Fibroblast of the aortic adventitia (primary cell): ENCODE data around the gene PHF21B. TPM values are rescaled to one million over a fixed set of nuclear protein-coding genes. Genes with fewer than 3 reads are reported as not detected.

Experiments
- DNase-seq: peaks from one replicate; pipeline ENCODE4 v3.0.0-alpha.2; 2010; ENCODE audit warnings: low read depth
- H3K4me3 ChIP-seq: 2 replicates; pipeline ENCODE4 v1.5.1; 2011; ENCODE audit warnings: low read depth, mild to moderate bottlenecking, control low read depth, low read length, moderate library complexity
- total RNA-seq: library from RNA; depleted of rRNA; stranded (reverse); fragments of >200 nt; gene quantifications from 2 replicates; pipeline ENCODE4 v1.2.3, GENCODE V29; 2012; ENCODE audit warnings: low replicate concordance
- TF ChIP-seq, protein P1 (sequence below): IDR thresholded peaks from 2 replicates; pipeline ENCODE4 v1.5.1; 2011; ENCODE audit warnings: mild to moderate bottlenecking, low read length, control low read depth, inconsistent platforms; ENCODE audit not compliant: insufficient read depth

PHF21B gene
- total RNA-seq, 1 donor: not detected

DNA sequence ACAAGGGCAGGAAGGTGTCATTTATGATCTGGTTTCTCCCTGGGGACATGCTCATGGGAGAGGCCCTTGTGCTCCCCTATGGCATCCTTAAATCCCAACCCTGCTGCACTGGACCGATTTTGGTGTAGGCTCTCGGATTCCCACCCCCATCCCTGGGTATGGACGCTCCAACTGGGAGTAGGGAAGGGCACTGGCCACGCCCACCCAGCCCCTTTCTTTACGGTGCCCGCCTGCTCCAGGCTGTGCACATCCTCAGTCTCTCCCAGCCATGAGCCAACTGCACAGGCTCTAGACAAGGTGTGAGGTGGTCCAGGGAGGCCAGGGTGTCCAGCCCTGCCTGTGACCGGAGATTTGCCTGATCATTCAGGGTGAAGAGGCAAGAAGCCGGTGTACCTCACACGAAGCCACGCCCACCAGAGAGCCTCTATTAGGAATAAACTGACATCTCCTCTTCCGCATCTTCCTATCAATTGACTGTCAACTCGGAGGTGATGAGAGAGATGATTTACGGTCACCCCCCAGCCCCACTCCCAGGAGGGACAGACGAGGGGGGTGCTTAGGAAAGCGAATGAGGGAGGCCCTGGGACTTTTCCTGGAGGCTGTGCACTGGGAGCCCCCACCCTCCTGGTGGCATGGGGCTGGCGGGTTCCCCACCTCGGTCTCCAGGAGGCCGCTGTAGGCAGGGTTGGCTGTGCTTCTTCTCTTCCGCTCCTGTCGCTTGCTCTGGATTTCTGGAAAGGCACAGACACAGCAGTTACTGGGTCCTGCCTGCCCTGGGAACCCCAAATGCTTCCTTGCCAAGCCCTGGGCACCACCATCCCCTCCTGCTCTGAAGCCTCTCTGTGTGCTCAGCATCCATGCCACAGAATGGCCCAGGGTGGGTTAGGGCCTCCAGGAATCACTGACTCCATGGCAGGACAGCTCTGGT lies 116.7 kb downstream of the PHF21B start:
- DNase-seq: no peak
- TF ChIP-seq, protein P1, sequence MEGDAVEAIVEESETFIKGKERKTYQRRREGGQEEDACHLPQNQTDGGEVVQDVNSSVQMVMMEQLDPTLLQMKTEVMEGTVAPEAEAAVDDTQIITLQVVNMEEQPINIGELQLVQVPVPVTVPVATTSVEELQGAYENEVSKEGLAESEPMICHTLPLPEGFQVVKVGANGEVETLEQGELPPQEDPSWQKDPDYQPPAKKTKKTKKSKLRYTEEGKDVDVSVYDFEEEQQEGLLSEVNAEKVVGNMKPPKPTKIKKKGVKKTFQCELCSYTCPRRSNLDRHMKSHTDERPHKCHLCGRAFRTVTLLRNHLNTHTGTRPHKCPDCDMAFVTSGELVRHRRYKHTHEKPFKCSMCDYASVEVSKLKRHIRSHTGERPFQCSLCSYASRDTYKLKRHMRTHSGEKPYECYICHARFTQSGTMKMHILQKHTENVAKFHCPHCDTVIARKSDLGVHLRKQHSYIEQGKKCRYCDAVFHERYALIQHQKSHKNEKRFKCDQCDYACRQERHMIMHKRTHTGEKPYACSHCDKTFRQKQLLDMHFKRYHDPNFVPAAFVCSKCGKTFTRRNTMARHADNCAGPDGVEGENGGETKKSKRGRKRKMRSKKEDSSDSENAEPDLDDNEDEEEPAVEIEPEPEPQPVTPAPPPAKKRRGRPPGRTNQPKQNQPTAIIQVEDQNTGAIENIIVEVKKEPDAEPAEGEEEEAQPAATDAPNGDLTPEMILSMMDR: no peak

DNA sequence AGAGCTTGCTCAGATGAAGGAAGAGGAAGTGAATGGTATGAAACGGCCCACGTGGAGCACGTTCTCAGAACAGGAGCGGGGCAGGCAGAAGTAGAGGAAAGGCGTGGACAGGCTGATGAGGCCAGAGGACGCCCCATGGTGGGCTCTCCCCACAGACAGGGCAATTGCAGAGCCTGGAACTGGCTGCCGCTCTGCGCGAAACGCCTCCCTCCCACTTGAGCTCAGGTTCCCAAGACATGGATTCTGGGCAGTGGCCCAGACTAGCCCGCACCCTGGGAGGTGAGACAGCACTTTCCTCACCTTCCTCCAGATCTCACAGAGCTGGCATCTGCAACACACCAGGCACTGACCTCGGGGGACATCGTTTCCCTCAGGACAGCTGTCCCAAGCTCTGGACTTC lies 117.6 kb downstream of the PHF21B start:
- TF ChIP-seq, protein P1: no peak
- no peak overlapping the region for H3K4me3 ChIP-seq
- DNase-seq: no peak

More for the DNA sequence above, 116.7 kb downstream of the PHF21B start:
- H3K4me3 ChIP-seq: no peak overlapping the region

DNA sequence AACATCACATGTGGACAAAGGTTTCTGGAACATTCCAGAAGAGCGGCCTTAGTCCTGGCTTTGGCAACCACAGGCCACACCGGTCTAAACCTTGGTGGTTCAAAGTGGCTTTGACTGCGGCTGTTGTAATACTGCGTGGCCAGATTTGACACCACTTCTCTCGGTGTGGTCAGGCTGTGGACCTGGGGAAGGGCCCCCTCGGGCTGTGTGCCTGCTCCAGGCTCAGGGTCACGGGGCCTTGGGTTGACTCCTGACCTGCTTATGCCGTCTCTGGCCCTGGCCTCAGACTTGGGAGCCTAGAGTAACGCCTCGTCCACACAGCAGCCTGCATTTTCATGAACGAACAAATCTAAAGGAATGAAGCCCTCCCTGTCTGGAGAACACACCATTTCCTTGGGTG lies 118.0 kb downstream of the PHF21B start:
- H3K4me3 ChIP-seq: no peak overlapping the region
- TF ChIP-seq, protein P1: no peak
- no peak for DNase-seq

DNA sequence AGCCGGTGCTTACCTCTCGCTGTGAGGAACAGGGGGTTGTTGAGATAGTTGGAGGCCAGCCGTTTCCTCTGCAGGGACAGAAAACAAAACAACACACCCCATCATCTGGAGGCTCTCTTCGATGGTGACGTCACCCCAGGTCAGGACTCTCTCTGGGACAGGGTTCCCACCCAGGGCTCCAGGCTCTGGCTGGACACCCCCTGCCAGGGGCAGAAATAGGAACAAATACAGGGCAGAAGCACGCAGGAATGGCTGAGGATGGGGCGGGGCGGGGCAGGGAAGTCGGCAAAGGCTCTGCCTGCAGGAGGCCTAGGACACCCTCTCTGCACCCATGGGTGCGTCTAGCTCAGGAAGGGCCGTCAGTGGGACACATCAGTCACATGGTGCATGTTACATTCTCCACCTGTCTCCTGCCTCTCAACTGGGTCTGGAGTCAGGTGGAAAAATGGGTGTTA lies 118.5 kb downstream of the PHF21B start:
- DNase-seq: no peak
- no peak overlapping the region for H3K4me3 ChIP-seq
- TF ChIP-seq, protein P1: no peak

DNA sequence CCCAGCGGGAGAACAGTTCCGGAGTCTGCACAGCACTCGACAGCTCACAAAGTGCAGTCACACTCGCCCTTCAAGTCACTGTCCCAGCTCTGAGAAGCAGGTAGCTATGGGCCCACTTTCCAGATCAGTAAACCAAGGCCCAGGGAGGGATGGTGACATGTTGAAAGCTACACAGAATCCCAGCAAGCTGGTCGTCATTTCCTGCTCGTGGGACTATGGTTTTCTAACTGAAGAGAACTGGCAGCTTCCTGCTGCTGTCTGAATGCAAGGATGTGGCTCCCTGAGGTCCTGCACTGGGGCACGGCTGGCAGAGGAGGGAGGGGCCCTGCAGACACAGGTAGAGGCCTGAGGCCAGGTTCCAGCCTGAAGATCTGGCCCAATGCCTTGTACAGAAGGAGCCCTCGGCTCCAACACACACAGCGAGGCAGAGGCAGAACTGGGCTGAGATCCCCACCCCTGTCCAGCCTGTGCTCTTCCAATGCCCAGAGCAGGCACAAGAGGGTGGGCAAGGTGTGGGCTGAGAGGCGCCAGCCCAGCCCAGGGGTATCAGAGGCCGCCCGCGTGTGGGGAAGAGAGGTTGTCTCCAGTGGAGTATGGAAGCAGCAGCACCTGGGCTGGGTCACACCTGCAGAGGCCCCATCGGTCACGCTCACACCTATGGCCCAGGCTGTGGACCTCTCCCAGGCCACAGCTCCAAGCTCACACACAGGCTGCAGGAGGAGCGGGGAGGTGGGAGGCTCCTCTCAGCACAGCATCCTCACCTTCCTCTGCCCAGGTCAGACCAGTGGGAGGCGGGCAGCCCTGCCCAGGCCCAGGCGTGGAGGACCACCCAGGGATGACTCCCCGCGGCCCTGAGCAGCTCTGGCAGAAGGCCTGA lies 119.2 kb downstream of the PHF21B start:
- TF ChIP-seq, protein P1: no peak

DNA sequence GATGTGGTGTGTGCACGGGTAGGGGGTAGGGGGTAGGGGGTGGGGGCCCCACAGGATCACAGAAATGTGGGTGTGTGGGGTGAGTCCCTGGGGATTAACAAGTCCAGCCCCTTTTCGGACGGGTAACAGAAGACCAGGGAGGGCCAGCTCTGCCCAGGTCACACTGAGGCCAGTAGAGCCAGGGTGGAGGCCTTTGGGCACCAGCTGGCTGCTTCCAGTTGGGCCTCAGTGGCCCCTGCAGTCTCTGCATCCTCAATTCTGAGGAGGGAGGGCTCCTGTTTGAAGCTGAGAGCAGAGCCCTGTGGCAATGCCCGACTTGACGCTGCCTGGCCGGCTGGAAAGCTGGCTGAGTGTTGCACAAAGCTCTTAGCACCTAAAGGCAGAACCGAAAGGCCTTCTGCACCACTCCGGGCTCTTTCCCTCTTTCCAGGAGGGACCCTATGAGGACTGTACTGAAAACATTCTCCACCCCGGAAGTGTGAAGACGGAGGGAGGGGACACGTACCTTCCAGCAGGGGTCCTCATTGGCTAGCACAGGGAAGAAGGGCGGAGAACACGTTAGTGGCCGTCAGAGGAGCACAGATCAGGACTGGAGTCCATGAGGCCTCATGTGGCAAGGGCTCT lies 120.4 kb downstream of the PHF21B start:
- H3K4me3 ChIP-seq: no peak overlapping the region
- DNase-seq: no peak
- TF ChIP-seq, protein P1: no peak

More for the DNA sequence above, 119.2 kb downstream of the PHF21B start:
- no peak for DNase-seq
- no peak overlapping the region for H3K4me3 ChIP-seq
